Amniotic epithelial cell (primary cell): ENCODE results near the gene CTTN.

Source experiments
- DNase-seq: peaks from one replicate; pipeline ENCODE4 v3.0.0-alpha.2; 2010; ENCODE audit warnings: low read depth

Gene CTTN

DNA sequence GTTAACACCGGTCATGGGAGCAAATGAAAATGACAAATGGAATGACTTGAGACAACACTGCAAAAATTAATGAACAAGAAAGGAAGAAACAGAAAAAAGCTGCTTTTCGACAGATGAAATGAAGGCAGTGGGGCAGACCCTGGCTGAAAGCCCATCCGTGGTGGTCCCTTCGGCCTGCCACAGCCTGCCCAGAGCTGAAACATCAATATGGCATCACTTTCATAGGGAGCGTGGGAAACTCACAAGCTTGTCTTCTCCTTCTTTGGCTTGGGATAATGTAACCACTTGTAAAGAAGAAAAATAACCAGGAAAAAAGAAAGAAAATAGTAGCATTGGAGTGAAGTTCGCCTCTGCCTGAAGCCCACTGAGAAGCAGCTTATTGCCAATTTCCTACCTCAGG, 78.8 kb downstream of the CTTN start:
- no peak for DNase-seq

DNA sequence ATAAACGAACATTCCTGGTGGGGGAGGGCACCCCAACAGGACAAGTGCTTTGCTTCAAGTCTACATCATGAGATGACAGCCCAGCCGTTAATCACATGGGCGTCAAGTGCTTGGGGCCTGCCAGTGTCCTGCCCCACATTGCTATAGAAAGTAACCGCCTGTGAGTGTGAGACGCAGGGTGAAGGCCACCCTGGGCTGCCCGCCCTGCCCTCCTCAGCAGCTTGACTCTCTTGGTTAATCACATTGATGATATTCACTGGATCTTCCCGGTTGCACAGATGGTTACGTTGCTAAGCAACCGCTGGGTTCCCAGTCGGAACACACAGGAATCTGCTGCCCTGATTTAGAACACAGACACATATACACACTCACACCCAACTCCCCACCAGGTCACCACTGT, 79.3 kb downstream of the CTTN start:
- peak; percentile 33 for DNase-seq

DNA sequence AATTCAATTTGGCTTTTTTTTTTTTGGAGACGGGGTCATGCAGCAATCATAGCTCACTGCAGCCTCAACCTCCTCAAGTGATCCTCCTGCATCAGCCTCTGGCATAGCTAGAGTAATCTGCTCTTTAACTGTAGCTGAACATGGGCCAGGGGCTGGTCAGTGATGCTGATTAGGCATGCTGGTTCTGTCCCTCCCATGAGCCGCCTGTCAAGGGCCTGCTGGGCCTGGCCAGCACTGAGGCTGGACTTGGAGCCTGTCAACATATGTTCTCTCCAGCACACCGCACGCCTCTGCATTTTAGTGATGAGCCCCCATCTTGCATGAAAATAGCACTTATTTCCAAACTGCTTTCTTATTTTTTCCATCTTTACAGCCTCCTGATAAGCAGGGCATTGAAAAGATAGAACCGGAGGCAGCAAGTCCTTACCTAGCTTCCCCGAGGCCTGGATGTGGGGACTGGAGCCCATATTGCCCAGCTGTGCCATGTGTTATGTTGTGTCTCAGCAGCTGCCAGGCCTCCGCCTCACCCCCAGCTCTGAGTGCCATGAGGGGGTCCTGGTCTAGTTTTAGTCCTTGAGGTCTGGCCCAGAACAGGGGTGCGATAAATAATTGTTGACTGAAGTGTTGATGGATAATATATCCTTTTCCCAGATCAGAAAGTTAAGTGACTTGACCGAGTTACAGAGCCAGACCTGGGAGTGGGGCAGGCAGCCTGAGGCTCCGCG, 80.0 kb downstream of the CTTN start:
- no peak for DNase-seq

DNA sequence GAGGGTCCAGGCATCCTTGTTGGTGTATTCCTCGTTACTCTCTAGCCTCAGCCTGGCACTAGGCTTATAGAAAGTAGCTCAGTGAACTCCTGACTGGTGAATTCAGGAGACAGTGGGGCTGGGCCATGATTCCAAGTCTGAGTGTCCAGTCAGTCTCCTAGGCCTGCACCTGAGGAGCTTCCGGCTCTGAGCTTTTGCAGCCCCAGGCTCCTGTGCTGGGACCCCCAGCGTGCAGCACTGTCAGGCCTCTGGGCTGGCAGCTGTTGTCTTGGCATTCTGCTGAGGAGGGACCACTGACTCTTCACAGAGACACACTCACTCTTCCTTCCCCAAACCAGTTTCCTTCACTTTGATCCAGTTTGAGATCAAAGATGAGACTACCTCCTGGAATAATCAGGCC, 82.4 kb downstream of the CTTN start:
- DNase-seq = no peak

DNA sequence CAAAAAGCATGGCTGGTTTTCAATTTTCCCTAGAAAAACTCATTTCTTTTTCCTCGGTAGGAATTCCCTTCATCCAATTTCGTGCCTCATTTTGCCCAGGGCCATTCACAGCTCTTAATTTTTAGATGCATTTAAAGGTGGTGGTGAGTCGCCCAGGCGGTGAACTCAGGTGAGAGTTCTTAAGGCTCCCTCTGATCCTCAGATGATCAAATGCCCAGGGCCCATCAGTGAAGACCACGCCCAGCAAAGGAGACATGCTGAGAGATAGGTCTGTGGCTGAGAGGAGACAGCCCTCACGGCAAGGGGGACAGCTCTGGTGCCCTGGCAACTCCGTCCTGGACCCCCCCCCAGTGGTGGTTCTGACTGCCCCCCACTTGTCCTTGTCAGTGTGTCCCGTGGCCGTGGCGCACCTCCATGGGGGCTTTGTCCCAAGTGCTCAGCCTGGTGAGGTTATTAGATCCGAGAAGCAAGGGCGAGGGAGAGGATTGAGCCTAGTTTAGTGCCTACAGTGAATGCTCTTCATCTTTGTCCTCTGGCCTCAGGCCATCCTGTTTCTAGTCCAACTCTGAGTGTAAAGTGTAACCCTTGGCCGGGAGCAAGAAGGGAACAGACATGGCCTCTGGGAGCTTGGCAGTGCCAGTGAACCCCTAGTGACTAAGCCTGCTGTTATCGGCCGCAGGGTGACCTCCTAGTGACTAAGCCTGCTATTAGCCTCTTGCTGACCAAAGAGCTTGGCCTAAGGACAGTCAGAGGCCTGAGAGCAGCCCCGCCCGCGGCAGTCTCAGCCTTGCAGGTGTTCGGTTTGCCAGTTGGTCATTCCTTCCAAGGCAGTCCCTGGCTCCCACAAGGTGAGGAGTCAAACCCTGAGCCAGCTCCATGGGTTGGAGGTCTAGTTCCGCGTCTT, 83.5 kb downstream of the CTTN start:
- DNase-seq = peak; percentile 88

DNA sequence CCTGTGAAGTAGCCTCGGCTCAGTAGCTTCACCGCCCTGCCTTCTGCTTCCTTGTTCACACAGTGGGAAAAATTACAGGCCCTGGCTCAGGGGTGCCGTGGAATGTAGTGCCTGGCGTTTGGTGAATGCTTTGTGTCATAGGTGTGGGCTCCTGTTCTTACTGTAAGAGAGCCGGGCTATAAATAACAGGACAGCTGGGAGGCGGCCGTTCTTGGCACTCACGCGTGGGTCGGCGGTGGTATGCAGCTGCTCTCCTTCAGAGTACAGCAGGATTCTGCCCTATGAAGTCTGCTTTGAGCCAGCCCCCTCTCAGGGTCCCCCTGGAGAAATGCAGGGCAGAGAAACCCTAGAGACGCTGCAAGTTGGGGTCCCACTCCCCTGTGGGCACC, 84.2 kb downstream of the CTTN start:
- DNase-seq = peak; percentile 70

DNA sequence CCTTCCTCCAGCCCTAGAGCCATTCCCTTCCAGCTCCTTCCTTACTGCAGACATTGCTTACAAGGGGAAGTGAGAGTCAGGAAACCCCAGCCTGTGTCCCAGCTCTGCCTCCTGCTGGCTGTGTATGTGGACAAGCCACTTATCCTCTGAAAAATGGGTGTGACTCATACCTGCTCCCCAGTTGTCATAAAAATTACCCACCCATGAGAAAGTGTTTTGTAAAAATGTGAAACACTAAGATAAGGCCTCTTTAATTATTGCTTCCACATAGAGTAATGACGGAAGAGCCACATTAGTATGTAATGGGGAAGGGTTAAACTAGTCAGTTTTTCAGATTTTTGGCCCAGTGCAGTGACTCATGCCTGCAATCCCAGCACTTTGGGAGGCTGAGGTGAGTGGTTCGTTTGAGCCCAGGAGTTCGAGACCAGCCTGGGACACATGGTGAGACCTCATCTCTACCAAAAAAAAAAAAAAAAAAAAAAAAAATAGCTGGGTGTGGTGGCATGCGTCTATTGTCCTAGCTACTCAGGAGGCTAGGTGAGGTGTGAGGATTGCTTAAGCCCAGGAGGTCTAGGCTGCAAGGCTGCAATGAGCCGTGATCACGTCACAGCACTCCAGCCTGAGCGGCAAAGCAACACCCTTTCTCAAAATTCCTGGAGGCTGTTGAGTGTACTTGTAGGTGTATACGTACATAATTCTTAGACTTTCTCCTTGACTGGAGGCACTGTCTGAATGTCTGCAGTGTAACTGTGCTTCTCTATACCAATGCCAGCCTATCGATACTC, 84.9 kb downstream of the CTTN start:
- peak; percentile 88 for DNase-seq

DNA sequence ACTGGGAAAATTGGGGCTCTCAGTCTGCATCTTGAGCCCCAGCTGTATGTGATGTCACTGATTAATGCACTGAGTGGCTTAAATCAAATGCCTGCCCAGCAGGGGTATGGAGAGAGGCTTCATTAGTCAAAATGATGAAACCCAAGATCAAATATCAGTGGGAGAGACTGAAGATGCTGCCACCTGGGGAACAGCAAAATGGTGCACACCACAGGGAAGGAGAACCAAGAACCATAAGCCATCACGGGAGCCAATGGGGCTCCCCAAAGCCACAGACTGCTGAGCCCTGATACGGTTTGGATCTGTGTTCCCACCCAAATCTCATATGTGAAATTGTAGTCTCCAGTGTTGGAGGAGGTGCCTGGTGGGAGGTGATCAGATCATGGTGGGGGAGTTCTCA, 85.6 kb downstream of the CTTN start:
- no peak for DNase-seq

DNA sequence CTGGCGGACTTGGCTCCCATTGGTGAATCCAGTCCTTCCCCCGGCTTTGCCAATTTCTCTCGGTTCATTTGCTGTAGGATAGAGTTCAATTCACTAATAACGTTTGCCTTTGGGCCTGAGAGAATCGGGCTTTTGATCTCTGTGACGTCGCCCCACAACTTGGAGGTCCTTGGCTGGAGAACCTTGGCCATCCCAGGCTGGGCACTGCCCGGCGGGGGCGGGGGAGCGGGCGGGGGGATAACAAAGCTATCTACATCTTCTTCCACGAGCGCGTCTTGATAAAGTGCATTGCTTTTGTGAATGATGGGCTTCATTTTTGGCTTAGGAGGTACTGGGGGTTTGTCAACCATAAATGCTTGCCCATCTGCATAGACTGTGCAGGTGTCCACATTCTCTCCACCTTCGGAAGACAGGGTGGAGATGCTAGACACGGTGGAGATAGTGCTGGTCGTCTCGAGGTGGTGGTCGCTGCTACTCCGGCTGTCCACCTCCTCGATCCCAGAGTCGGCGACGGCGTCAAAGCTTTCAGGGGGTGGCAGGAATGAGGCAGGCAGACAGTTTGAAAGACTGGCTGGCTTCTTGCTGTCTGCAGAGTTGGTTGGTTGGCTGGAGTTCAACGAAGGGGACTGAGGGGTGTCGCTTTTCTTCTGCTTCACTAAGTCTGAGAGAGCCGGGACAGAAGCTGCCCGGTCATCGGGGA, 87.1 kb downstream of the CTTN start:
- DNase-seq = no peak

DNA sequence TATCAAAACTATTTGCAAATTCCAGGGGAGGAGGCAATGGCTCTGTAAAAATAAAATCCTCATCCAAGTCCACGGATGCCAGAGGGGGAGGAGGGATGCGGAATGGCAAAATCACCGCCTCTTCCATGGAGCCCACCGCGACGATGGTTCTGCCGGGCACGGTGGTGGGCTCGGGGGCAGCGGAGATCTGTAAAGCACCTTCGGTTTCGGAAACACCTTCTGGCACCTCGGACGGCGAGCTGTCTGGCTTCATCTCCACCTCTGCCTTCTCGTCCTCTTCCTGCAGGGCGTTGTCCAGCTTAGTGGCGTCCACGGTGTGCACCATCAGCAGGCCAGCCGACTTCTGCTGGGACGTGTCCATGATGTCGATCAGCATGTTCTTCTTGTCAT, 87.7 kb downstream of the CTTN start:
- DNase-seq = no peak
